NCI-H2081 (cell line): ENCODE data around the gene ZNF770.
A peak's percentile ranks its signal among the peaks of the same experiment; 100 is the strongest.
"Not testable (repeated sequence)": the region's sequence is repeated elsewhere in the genome, so short reads cannot be mapped to it uniquely, and the experiment has no call there.

ENCODE experiments used
- DNase-seq, 2 experiments: peaks; one replicate each; lab custom pipeline; 2025; lab: John Stamatoyannopoulos, UW

The ZNF770 gene

DNA sequence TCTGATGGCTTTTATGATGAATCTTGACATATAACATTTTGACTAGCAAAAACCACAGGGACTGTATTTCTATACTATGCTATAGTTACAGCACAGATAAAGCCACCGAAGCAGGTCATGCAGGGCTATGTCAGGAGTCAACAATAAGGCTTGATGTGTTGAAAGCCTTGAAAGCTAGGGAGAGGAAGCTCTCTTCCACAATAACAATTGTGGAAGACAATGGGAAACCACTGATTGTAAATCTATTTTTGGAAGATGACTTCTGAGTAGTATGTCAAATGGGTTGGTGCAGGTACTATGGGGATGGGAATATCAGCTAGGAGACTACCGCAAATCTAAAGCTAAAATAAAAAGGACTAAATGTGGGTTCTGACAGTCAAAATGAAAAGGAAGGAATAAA, 14.6 kb downstream of the ZNF770 start:
- no peak for DNase-seq

DNA sequence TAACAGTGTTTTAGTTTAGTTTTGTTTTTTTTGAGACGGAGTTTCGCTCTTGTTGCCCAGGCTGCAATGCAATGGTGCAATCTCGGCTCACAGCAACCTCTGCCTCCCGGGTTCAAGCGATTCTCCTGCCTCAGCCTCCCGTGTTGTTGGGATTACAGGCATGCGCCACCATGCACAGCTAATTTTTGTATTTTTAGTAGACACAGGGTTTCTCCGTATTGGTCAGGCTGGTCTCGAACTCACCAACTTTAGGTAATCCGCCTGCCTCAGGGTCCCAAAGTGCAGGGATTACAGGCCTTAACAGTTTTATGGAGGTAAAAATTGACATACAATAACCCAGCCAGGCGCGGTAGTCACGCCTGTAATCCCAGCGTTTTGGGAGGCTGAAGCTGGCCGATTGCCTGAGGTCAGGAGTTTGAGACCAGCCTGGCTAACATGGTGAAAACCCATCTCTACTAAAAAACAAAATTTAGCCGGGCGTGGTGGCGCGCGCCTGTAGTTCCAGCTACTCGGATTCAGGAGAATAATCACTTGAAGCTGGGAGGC, 17.9 kb downstream of the ZNF770 start:
- not testable (repeated sequence) for DNase-seq

DNA sequence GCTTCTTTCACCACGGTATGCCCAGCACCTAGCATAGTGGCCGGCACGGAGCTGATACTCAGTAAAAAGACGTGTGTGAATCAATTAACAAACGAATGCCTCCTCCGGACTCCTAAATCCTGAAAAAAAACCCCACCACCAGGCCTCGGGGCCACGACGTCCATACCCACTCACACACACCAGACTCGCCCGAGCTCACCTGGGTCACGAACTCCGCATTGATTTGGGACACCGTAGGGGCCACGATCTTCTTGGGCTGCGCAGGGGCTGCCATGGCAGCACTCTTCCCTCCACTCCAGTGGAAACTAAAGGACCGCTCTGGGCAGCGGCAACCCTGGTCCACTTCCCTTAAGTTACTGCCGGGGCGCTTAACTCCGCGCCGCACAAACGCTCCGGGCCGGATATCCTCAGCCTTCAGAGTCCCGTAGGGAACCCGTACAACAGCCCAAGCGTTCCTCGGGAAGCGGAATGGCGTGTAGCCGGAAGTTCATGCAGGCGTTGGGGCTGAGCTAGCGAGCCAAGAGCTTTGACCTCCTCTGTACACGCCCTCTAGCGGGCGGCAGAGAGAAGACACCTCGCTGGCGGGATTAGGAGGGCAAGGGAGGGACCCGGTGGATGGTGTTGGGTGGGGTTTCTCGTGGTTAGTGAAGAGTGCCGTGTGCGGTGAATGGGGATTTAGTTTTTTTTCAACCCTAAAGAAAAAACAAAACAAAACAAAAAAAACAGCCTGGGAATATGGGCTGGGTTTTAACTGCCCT, 18.6 kb downstream of the ZNF770 start, which contains the start of gene AQR:
Gene AQR (minus strand): TSS at position 403 of the 758 bp plus-strand sequence. CDS start 129 bp downstream, at position 274.
- DNase-seq: peak; percentile 97 to 98

DNA sequence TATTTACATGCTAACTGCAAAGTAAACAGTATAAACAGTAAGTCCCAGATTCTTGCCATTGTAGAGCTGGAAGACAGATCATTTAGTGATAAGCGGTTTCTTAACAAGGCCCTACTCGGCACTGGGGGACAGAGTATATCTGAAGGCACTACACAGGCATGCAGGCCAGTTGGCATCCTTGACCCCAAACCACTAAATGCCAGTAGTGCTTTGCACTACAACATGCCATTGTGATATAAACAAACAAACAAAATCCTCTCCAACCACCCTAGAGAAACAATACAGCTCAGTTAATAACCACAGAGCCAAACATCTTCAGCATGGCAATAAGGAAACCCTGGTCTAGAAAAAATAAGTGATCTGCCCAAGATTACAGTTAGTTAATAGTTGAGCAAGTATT, 23.8 kb downstream of the ZNF770 start:
- no peak for DNase-seq

DNA sequence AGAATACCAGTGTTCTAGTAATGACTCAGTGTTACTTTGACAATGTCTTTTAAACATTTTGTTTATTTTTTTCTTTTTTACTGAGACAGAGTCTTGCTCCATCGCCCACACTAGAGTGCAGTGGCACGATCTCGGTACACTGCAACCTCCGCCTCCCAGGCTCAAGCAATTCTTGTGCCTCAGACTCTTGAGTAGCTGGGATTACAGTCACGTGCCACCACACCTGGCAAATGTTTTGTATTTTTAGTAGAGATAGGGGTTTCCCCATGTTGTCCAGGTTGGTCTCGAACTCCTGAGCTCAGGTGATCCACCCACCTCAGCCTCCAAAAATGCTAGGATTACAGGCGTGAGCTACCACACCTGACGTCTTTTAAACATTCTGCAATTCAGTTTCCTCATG, 34.2 kb downstream of the ZNF770 start:
- no peak for DNase-seq

- DNase-seq: no peak
Observed at GRCh38 chr15:34952481-34952880, 35.6 kb downstream of the ZNF770 start.

GRCh38 chr15:34951993-34952392, 36.1 kb downstream of the ZNF770 start:
- no peak for DNase-seq

- no peak for DNase-seq
Observed at GRCh38 chr15:34944936-34945335, 43.2 kb downstream of the ZNF770 start.

DNA sequence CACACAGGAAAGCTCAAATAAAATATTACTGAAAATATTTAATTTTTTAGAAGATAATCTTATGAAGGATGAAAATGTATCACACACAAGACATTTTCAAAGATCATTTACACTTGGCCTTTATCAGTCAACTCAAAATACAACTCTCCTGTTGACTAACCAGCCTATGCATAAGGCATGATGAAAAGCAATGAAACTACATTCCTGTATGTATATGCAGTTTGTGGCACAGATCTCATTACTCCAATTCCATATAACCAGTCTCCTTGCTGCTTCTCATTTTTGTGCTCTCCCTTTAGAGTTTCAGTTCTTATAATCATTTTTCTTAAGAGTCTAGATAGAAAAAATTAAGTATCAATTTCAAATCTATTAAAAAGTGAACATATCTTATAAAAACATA, 44.4 kb downstream of the ZNF770 start:
- DNase-seq: no peak

GRCh38 chr15:34943264-34943663, 44.8 kb downstream of the ZNF770 start:
- DNase-seq: not testable (repeated sequence)

- peak in 1 of 2 experiments; percentile 73 for DNase-seq
Observed at GRCh38 chr15:34942363-34942762, 45.7 kb downstream of the ZNF770 start.

- DNase-seq: no peak
Observed at GRCh38 chr15:34941831-34942230, 46.3 kb downstream of the ZNF770 start.

DNA sequence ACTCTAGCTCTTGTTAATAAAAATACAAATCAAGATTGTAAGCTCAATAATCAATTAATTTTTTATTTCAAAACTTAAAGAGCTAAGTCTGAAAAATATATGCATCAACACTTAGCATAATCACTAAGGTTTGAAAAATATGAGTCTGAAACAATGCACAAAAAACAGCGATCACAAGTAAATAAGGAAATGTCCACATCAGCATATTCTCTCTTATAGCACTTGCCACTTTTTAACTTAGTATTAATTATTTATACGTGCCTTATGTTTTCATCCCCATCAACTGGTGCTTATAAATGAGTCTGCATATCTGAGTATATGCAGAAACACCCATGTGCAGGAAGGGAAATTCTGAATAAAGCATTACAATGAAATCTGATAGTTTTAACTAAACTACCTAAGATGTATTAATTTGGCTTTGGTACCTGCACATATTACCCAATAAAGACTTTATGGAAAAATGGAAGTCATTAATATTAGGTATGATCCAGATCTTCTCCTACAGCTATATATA, 46.8 kb downstream of the ZNF770 start:
- no peak for DNase-seq

DNA sequence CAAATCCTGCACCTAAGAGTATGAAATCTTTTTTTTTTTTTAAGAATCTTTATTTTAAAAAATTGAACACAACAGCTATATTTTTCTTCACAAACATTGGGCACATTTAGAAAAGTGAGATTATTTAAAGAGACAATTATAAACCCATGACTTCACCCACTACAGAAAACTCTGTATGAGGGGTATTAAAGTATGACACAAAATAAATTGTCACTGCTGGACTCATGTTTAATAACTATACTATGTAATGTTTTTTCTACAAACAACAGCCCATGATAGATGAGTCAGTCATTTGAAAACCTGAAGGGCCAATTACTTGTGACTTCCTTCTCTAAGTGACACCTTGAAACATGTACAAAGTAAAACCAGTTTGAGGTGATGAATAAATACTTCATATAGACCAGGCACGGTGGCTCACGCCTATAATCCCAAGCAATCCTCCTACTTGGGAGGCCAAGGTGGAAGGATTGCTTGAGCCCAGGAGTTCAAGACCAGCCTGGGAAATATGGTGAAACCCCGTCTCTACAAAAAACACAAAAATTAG, 54.6 kb downstream of the ZNF770 start:
- no peak for DNase-seq

DNA sequence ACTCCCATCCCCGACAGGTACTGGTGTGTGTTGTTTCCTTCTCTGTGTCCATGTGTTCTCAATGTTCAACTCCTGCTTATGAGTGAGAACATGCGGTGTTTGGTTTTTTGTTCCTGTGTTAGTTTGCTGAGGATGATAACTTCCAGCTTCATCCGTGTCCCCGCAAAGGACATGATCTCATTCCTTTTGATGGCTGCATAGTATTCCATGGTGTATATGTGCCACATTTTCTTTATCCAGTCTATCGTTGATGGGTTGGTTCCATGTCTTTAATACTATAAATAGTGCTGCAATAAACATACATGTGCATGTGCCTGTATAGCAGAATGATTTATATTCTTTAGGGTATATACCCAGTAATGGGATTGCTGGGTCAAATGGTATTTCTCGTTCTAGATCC, 59.7 kb downstream of the ZNF770 start:
- not testable (repeated sequence) for DNase-seq
